ENCODE measurements around the gene SNRK.

DNA sequence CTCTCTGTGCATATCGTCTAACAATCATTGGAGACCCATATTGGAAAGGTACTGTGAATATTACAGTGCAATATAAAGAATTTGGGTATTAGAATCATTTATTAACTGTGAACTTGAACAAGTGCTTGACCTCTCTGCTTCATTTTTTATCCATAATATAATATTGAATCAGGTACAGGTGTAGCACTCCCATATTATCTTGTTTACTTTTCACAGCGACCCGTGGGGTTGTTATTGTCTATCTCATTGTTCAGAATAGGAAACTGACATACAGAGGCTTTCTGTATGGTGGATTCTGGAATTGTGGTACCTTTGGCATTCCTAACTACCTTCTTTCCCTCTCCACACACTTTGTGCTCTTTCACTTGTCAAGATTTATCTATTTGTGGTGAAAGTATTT lies 17.8 kb downstream of the SNRK start:
- no peak for TF ChIP-seq POLR2A (IDR thresholded peaks at IDR 0.05)
- TF ChIP-seq, protein P1, sequence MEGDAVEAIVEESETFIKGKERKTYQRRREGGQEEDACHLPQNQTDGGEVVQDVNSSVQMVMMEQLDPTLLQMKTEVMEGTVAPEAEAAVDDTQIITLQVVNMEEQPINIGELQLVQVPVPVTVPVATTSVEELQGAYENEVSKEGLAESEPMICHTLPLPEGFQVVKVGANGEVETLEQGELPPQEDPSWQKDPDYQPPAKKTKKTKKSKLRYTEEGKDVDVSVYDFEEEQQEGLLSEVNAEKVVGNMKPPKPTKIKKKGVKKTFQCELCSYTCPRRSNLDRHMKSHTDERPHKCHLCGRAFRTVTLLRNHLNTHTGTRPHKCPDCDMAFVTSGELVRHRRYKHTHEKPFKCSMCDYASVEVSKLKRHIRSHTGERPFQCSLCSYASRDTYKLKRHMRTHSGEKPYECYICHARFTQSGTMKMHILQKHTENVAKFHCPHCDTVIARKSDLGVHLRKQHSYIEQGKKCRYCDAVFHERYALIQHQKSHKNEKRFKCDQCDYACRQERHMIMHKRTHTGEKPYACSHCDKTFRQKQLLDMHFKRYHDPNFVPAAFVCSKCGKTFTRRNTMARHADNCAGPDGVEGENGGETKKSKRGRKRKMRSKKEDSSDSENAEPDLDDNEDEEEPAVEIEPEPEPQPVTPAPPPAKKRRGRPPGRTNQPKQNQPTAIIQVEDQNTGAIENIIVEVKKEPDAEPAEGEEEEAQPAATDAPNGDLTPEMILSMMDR (IDR thresholded peaks at IDR 0.05) = no peak
- no peak for TF ChIP-seq POLR2AphosphoS5 (IDR thresholded peaks at IDR 0.05)

Measured in gastroesophageal sphincter (tissue), 3 donors.